ENCODE data around the gene KRTAP7-1. TPM values are rescaled to one million over a fixed set of nuclear protein-coding genes. Genes with fewer than 3 reads are reported as not detected.

Gene KRTAP7-1
- total RNA-seq, 4 donors from 2014 or later, result not detected

DNA sequence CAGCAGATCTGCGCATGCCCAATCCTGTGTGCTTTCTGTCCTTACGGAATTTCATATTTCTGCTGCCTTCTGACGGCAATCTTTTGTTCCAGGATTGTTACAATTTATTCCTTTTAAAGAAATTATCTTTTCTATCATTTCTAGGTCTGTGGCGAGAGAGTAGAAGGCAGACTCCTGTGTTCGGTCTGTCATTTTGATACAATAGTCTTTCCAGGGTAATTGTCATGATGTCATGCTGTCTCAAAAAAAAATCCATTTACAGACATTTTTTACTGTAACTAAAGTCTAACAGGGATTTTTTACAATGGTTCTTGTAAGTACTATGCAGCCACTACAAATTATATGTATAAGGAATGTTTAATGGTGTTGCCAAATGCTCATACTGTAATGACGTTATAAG lies 9.0 kb upstream of the KRTAP7-1 start:
- Histone ChIP-seq H3K27ac (no peak overlapping the region), H3K27me3 (no peaks in the 10 kb centered on the region), H3K9me3 (no peaks in the 10 kb centered on the region), H3K4me3 (no peak overlapping the region), H3K36me3 (no peaks in the 10 kb centered on the region), H3K4me1 (no peaks in the 10 kb centered on the region)
- TF ChIP-seq POLR2A (IDR thresholded peaks at IDR 0.05), result no peak
- TF ChIP-seq, protein P1, sequence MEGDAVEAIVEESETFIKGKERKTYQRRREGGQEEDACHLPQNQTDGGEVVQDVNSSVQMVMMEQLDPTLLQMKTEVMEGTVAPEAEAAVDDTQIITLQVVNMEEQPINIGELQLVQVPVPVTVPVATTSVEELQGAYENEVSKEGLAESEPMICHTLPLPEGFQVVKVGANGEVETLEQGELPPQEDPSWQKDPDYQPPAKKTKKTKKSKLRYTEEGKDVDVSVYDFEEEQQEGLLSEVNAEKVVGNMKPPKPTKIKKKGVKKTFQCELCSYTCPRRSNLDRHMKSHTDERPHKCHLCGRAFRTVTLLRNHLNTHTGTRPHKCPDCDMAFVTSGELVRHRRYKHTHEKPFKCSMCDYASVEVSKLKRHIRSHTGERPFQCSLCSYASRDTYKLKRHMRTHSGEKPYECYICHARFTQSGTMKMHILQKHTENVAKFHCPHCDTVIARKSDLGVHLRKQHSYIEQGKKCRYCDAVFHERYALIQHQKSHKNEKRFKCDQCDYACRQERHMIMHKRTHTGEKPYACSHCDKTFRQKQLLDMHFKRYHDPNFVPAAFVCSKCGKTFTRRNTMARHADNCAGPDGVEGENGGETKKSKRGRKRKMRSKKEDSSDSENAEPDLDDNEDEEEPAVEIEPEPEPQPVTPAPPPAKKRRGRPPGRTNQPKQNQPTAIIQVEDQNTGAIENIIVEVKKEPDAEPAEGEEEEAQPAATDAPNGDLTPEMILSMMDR (IDR thresholded peaks at IDR 0.05), result no peak
- DNase-seq, result no peak

DNA sequence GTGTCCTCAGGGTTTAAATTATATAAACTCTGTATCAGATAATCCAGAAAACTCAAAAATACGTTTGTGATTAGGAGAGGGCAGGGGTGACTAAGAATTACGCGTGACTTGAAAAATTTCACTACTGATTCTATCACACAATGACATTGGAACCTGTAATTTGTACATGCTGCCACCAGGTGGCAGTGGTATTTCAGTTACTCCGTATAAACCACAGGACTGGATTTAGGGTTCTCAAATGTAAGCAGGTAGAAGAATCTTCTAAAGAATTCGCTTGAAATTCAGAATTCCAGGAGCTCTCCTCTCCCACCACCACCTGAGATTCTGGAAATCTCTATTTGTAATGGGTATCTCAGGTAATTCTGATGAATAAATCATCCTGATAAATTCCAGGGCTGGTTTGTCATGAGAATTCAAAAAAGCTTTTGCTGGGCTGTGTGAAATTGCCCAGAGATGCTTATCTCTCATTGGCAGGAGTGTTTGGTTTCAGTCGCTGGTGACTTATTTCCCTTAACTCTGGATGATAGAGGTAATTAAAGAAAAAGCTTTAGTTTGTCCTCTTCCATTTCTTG lies 1.7 kb upstream of the KRTAP7-1 start:
- peaks cover 0 to 6% (median 0%) of the 10 kb centered on the region in 4 donors for H3K9me3 ChIP-seq
- DNase-seq, result no peak
- TF ChIP-seq POLR2A (IDR thresholded peaks at IDR 0.05), result no peak
- TF ChIP-seq, protein P1 (IDR thresholded peaks at IDR 0.05), result peak in 4 of 6 experiments; percentile 18 to 35 (median 29)
- H3K27ac ChIP-seq, result no peak overlapping the region
- no peaks in the 10 kb centered on the region for H3K27me3 ChIP-seq
- H3K4me3 ChIP-seq, result no peak overlapping the region
- no peaks in the 10 kb centered on the region for H3K4me1 ChIP-seq
- no peaks in the 10 kb centered on the region for H3K36me3 ChIP-seq

DNA sequence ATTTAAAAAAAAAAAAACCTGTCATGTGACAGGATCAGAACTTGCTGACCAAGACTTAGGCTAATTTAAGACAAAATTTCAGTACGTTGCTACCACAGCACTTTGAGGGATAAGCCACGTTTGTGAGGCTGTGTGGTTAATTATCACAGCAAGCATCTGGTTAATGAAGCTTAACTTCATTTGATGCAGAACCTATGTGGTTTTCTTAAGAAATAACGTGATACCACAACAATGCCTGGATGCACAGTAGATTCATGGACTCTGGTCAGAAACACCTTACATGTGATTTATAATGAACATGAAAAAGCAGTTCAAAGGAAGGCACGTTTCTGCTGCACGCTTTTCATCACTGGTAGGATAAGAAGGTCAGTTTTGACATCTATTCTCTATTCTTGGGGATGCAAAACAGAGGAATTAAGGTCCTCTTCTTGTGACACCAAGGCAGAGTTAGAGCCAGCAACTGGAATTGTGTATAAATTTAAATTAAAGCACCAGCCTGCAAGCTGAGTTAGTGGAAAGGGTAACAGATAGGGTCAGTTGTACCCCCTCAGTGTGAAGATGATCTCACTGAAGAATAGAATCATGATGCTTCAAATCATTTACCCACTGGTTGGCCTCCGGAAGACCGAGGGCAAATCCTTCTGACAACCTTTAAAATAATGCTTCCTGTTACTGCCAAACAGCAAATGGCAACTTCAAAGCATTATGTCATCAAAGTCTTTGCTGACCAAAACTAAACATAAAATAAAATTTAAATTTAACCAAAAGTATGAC lies 10.5 kb downstream of the KRTAP7-1 start:
- Histone ChIP-seq H3K36me3 (no peaks in the 10 kb centered on the region), H3K27me3 (no peaks in the 10 kb centered on the region), H3K27ac (no peak overlapping the region), H3K4me1 (no peaks in the 10 kb centered on the region), H3K4me3 (no peak overlapping the region), H3K9me3 (no peaks in the 10 kb centered on the region)
- no peak for TF ChIP-seq POLR2A (IDR thresholded peaks at IDR 0.05)
- TF ChIP-seq, protein P1 (IDR thresholded peaks at IDR 0.05), result no peak
- DNase-seq, result no peak

DNA sequence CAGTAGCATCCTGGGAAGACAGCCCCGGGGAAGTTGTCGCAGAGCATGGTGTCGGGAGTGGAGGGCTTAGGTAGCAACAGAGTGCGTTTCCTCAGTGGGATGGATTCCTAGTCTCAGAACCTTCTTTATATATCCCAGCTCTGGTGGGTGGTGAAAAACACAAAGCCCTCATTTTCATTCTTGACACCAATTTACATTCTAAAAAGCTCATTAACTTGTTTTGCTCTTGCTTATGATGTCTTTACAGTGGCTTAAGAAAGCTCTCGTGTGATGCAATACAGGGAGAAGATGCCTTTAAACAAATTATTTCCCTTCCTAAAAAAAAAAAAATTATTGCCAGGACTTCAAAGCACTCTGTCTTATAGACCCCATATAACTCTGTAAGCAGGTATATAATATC lies 16.4 kb downstream of the KRTAP7-1 start, which contains the start of gene KRTAP8-1:
TSS of gene KRTAP8-1 (minus strand) at position 101 of the 400 bp plus-strand sequence. CDS start at position 47, 54 bp downstream.
- DNase-seq, result no peak
- Histone ChIP-seq H3K4me3 (no peak within 1 kb of the TSS), H3K36me3 (no peaks in the 10 kb centered on the region), H3K27me3 (no peaks in the 10 kb centered on the region), H3K4me1 (no peaks in the 10 kb centered on the region), H3K27ac (no peak within 1 kb of the TSS), H3K9me3 (peaks cover 0 to 5% (median 0%) of the 10 kb centered on the region in 4 donors)
- no peak for TF ChIP-seq POLR2A (IDR thresholded peaks at IDR 0.05)
- TF ChIP-seq, protein P1 (IDR thresholded peaks at IDR 0.05), result no peak

DNA sequence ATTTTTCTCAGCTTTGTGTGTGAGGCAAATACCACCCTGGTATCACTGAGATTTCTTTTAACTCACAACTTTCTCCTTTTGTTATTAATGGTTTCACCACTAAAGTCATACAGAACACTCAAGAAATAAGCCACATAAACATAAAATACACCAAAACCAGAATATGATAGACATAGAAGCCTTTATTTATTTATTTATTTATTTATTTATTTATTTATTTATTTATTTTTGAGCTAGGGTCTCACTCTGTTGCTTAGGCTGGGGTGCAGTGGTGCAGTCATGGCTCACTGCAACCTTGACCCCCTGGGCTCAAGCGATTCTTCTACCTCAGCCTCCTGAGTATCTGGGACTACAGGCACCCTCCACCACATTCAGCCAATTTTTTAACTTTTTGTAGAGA lies 29.0 kb downstream of the KRTAP7-1 start:
- H3K27me3 ChIP-seq, result no peaks in the 10 kb centered on the region
- no peak for DNase-seq
- no peak overlapping the region for H3K27ac ChIP-seq
- H3K4me3 ChIP-seq, result no peak overlapping the region
- H3K36me3 ChIP-seq, result no peaks in the 10 kb centered on the region
- TF ChIP-seq, protein P1 (IDR thresholded peaks at IDR 0.05), result no peak
- no peak for TF ChIP-seq POLR2A (IDR thresholded peaks at IDR 0.05)
- peaks cover 0 to 3% (median 0%) of the 10 kb centered on the region in 4 donors for H3K9me3 ChIP-seq
- H3K4me1 ChIP-seq, result no peaks in the 10 kb centered on the region

Measured in Peyer's patch (tissue), 4 donors.